MG63 (cell line): ENCODE data around the gene DNAJC16. TPM values are rescaled to one million over a fixed set of nuclear protein-coding genes. Genes with fewer than 3 reads are reported as not detected.

ENCODE experiments used
- DNase-seq: peaks from one replicate; pipeline ENCODE4 v3.0.0-alpha.2; 2020
- H3K27me3 ChIP-seq: fragments of 250-450 bp; sonication (Bioruptor Pico); 2 replicates; pipeline ENCODE4 v1.5.1; 2020; ENCODE audit warnings: mild to moderate bottlenecking, moderate library complexity
- H3K36me3 ChIP-seq: fragments of 250-450 bp; sonication (Bioruptor Pico); 2 replicates; pipeline ENCODE4 v1.5.1; 2020; ENCODE audit warnings: mild to moderate bottlenecking, moderate library complexity
- H3K4me3 ChIP-seq: fragments of 250-450 bp; sonication (Bioruptor Pico); 2 replicates; pipeline ENCODE4 v1.5.1; 2020; ENCODE audit warnings: mild to moderate bottlenecking, moderate library complexity
- H3K9me3 ChIP-seq: fragments of 250-450 bp; sonication (Bioruptor Pico); 2 replicates; pipeline ENCODE4 v1.5.1; 2020; ENCODE audit warnings: mild to moderate bottlenecking, moderate library complexity
- total RNA-seq: library from RNA; depleted of rRNA; stranded (reverse); fragments of >200 nt; shearing (Covaris generic); gene quantifications from 2 replicates; pipeline ENCODE4 v1.2.3, GENCODE V29; 2014; ENCODE audit warnings: low replicate concordance

The DNAJC16 gene
- total RNA-seq, 1 experiment from 2014 or later: 3.6 TPM

DNA sequence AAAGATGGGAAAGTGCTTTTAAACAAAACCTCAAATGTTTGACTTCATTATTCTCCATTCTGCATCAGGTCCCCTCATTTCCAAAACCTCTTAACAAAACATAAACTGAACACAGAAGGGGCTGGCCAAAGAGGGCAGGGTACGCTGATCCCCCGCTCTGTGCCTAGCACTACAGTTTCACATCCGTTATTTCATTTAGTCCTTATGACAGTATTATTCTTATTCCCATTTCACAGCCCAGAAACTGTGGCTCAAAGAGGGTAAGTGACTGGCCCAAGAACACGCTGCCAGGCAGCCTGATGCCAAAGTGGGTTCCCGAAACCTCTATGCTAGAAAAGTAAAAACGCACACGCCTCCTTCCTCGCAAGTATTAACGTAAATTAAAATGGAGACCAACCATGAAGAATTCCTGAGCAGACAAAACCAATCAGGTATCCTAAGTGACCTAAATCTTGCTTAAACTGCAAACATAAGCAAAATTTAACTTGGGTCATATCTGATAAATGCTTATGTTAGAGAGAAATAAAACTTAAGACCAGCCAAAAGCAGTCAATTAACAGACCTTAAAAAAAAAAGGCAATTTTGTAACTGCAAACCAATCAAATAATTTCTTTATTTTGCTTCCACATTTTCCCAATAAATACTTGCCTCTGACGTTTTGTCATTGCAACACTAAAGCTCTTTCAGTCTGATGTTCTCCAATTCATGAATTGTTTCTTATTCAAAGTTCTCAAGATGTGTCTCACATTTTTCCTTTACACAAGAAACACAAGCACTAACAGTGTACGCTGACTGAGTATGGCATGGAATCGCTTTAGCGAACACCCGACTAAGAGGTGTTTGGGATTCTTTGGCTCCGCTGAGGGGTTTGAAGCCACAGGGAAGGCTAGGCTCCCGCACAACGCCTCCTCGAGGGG, 3.3 kb upstream of the DNAJC16 start:
- Histone ChIP-seq H3K9me3 (no peaks in the 10 kb centered on the region), H3K4me3 (peak overlapping the region; percentile 53), H3K36me3 (no peaks in the 10 kb centered on the region), H3K27me3 (no peaks in the 10 kb centered on the region)
- DNase-seq: no peak

DNA sequence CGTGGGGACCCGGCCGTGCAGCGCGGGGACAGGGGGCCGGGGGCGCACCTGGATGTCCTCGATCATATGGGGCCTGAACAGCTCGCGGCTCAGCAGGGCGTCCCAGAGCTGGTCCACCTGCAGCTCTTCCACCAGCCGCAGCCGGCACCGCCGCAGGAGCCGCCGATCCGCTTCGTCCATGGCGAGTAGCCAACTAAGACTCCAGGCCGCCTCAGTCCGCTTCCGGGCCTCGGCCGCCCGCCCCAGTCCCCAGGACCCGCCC, 2.7 kb upstream of the DNAJC16 start, which contains the start of gene CASP9:
Gene CASP9, minus strand, starts transcription at position 195 of the 262 bp plus-strand sequence. Its CDS starts 15 bp downstream, at position 180.
- H3K4me3 ChIP-seq: peak within 1 kb of the TSS; percentile 87
- H3K36me3 ChIP-seq: peaks cover 2% of the 10 kb centered on the region
- H3K9me3 ChIP-seq: no peaks in the 10 kb centered on the region
- DNase-seq: no peak
- H3K27me3 ChIP-seq: no peaks in the 10 kb centered on the region

DNA sequence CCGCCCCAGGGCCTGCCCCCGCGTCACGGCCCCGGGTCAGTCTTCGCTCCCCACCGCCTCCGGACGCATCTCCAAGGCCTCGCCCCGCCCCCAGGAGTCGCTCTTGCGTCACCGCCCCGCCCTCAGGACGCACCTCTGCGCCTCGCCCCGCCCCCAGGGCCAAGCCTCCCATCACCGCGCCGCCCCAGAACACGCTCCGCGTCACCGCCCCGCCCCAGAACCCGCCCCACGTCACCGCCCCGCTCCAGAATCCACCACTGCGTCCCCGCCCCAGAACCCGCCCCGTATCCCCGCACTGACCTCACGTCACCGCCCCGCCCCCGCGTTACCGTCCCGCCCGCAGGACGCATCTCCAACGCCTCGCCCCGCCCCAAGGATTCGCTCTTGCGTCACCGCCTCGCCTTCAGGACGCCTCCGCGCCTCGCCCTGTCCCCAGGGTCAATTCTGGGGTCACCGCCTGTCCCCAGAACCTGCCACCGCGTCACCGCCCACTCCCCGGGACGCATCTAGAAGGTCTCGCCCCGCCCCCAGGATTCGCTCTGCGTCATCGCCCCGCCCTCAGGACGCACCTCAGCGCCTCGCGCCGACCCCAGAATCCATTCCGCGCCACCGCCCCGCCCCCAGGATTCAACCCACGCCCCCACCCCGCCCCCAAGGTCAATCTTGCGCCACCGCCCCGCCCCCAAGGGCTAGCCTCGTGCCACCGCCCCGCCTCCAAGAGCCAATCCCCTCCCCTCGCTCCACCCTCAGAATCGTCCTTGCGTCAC, 2.2 kb upstream of the DNAJC16 start:
- peaks cover 2% of the 10 kb centered on the region for H3K36me3 ChIP-seq
- peak; percentile 97 for DNase-seq
- no peaks in the 10 kb centered on the region for H3K27me3 ChIP-seq
- peak overlapping the region; percentile 74 for H3K4me3 ChIP-seq
- H3K9me3 ChIP-seq: no peaks in the 10 kb centered on the region

DNA sequence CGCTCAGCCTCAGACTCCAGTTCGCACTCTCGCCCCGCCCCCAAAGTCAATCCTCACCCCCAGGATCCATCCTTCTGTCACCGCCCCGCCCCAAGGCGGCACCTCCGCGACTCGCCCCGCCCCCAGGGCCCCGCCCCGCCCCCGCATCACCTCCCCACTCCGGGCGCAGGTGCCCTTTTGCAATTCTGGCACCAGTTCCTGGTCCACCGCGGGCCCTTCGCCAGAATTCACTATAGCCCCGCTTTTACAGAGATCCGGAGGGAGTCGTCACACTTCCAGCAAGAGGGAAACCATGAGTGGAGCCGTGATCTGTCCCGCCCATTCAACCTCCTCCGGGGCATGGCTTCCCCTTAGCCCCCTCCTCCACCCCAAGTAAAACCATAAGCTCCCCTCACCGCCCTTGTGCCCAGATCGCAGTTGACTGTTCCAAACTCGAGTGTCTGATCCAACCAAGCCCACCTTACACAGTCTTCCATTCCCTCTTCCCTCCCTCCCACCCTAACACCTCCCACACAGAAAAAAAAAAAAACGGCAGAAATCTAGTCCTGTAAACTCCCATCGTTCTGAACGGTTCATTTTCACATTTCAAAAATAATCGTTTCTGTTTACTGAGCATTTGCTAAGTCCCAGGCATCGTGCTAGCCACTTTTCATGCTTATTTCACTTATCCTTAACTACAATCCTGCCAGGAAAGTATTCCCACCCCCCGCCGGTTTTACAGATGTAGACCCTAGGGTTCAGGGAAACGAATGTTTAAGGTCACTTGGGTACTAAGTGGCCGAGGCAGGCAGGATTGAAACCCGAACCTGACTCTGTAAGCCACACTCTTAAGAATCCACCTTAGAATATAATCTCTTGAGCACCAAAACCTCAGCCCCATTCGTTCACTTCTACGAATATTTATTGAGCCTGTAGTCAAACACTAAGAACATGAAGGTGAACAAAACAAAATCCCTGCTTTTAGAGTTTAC, 1.3 kb upstream of the DNAJC16 start:
- Histone ChIP-seq H3K9me3 (no peaks in the 10 kb centered on the region), H3K36me3 (peaks cover 2% of the 10 kb centered on the region), H3K4me3 (peak overlapping the region; percentile 87), H3K27me3 (no peaks in the 10 kb centered on the region)
- DNase-seq: peak; percentile 96

DNA sequence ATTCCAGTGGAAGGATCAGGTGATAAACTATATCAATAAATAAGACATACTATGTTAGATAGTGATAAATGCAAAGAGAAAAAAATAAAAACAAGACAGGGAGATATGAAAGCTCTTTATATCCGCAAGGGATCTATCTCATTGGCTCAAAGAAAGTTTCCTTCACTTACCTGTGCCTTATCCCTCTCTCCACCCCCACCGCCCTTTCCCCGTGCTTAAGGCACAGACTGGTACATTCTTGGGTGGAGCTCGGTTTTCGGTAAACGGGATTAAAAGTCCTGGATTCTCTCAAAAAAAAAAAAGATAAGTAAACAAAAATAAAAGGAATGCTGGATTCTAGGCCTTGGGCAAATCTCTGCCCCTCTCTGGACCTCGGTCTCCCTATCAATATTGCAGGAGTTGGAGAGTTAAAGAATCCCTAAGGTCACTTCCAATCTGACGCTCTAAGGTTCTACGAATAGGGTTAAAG, 593 bp upstream of the DNAJC16 start:
- no peaks in the 10 kb centered on the region for H3K9me3 ChIP-seq
- peak overlapping the region; percentile 87 for H3K4me3 ChIP-seq
- peaks cover 2% of the 10 kb centered on the region for H3K36me3 ChIP-seq
- DNase-seq: no peak
- no peaks in the 10 kb centered on the region for H3K27me3 ChIP-seq

DNA sequence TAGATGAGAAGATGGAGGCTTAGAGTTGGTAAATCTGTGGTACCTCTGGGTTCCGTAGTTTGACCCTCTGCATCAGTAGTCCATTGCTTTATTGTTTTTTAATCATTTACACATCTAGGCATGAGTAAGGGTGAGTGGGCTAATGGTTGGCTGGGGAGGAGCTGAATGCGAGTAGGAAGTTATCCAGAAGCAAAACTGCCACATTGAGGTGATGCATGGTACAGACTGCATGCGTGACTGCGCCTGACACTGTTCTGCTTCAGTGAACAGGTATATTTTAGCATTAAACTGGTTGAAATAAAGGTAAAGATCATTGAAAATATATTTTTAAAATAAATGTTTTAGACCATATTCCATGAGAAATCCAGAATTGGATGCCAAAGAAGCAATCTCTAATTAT, 4.4 kb downstream of the DNAJC16 start:
- peaks cover 13% of the 10 kb centered on the region for H3K36me3 ChIP-seq
- no peaks in the 10 kb centered on the region for H3K27me3 ChIP-seq
- H3K9me3 ChIP-seq: no peaks in the 10 kb centered on the region
- no peak for DNase-seq
- no peak overlapping the region for H3K4me3 ChIP-seq

DNA sequence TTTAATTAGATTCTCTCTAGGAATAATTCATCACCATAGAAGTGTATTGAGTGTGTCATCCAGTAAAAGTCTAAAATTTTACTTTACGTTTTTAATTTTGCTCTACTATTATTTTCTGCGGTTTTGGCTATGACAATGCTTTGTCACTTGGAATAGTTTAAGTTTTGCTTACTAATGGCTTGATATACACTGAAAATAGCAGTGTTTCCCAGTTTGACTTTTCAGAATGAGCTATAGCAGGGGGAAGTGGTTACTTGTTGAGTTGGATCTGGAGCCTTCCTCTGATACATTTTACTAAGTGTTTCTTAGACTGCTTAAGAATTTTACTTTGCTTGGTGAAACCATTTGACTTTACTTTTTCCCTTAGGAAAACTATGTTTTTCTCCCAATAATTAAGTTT, 5.0 kb downstream of the DNAJC16 start:
- no peak for DNase-seq
- Histone ChIP-seq H3K4me3 (no peak overlapping the region), H3K9me3 (no peaks in the 10 kb centered on the region), H3K36me3 (peaks cover 19% of the 10 kb centered on the region), H3K27me3 (no peaks in the 10 kb centered on the region)

DNA sequence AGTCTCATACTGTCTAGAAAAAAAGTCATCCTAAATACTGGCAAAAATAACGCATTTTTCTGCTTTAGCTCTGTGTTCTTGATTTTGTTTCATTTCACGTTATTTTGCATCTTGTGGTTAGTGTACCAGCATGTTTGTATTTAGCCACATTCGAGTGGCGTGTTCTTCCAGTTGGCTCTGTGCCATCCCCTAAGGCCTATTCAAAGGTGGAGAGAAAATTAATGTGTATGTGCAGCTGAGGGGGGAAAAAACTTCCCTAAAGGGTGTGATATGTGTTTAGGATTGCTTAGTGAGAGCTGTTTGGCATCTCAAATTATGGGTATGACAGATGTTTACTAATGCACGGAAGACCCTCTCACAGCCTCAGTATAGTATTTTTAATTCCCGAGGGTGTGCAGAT, 12.1 kb downstream of the DNAJC16 start:
- Histone ChIP-seq H3K36me3 (peaks cover 52% of the 10 kb centered on the region), H3K27me3 (no peaks in the 10 kb centered on the region), H3K4me3 (no peak overlapping the region), H3K9me3 (no peaks in the 10 kb centered on the region)
- DNase-seq: no peak

DNA sequence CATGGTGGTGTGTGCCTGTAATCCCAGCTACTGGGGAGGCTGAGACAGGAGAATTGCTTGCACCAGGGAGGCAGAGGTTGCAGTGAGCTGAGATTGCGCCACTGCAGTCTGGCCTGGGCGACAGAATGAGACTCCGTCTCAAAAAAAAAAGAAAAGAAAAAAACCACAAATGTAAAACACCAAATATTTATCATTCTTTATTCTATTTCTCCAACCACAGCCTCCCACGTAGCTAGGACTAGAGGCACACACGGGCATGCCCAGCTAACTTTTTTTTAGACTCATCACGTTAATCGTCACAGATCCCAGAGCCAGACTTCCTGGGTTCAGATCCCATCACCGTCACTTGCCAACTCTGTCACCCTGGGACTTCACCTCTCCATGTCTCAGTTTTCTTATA, 13.5 kb downstream of the DNAJC16 start:
- no peak overlapping the region for H3K4me3 ChIP-seq
- DNase-seq: no peak
- H3K9me3 ChIP-seq: no peaks in the 10 kb centered on the region
- H3K27me3 ChIP-seq: no peaks in the 10 kb centered on the region
- peaks cover 61% of the 10 kb centered on the region for H3K36me3 ChIP-seq

DNA sequence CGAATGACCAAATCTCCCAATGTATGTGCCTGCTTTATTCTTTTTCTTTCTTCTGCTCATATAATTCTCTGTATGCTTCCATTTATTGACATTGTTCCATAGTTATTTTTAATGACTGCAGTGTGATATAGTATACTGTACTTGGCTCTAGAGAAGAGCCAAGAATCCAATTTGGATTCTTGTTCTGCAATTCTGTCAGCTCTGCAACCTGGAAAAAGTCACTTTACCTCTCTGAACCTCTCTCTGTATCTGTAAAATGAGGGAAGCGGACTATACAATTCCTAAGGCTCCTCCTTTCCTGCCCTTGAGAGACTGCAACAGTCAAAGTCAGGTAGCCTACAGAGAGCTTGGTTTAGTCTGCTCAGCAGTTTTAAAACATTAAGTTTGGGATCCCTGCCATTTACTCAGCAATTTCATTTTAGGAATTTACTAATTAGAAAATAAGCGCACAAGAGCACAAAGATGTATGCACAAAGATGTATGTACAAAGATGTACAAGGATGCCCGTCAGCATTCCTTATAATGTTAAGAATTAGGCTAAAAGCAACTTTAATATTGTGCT, 14.7 kb downstream of the DNAJC16 start:
- Histone ChIP-seq H3K27me3 (no peaks in the 10 kb centered on the region), H3K36me3 (peaks cover 64% of the 10 kb centered on the region), H3K9me3 (no peaks in the 10 kb centered on the region), H3K4me3 (no peak overlapping the region)
- no peak for DNase-seq

DNA sequence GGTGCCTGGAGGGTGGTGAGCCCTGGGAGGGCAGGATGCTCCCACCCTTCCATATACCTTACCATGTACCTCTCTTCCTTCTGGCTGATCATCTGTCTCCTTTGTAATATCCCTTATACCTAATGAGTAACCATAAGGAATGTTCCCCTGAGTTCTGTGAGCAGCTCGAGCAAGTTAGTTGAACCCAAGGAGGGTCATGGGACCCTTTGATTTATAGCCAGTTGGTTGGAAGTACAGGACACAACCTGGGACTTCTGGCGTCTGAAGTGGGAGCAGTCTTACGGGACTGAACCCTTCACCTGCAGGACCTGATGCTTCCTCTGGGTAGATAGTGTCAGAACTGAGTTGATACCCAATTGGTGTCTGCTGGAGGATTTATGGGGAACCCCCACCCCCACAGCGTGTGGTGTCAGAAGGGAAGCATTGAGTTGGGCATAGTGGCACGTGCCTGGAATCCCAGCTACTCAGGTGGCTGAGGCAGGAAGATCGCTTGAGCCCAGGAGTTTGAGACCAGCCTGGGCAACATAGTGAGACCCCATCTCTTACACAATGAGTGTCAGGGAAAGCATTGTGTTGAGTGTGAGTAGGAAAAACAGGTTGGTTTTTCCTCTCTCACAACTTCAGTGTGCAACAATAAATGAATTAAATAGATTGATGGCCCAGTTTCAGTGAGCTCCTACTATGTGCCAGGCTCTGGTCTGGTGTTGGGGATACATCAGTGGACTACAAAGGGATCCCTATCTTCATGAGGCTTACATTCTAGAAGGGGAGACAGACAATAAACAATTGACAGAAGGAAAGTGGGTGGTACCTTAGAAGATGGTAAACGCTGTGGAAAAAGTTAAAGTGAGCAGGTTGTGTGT, 16.0 kb downstream of the DNAJC16 start:
- Histone ChIP-seq H3K27me3 (no peaks in the 10 kb centered on the region), H3K4me3 (no peak overlapping the region), H3K9me3 (no peaks in the 10 kb centered on the region), H3K36me3 (peaks cover 55% of the 10 kb centered on the region)
- DNase-seq: no peak

DNA sequence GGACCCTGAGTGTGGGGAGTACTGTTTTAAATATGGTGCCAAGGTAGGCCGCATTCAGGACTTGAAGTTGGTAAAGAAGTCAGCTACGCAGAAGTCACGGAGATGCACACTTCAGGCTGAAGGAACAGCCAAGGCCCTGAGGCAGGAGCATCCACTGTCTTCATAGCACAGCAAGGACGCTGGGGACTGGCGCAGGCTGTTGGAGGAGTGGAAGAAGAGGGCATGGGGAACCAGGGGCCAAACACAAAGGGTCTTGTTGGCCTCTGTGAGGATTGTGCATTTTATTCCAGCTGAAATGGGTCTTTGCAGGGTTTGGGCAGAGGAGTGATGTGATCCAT, 16.6 kb downstream of the DNAJC16 start:
- peaks cover 59% of the 10 kb centered on the region for H3K36me3 ChIP-seq
- no peak overlapping the region for H3K4me3 ChIP-seq
- H3K9me3 ChIP-seq: no peaks in the 10 kb centered on the region
- DNase-seq: no peak
- H3K27me3 ChIP-seq: no peaks in the 10 kb centered on the region

DNA sequence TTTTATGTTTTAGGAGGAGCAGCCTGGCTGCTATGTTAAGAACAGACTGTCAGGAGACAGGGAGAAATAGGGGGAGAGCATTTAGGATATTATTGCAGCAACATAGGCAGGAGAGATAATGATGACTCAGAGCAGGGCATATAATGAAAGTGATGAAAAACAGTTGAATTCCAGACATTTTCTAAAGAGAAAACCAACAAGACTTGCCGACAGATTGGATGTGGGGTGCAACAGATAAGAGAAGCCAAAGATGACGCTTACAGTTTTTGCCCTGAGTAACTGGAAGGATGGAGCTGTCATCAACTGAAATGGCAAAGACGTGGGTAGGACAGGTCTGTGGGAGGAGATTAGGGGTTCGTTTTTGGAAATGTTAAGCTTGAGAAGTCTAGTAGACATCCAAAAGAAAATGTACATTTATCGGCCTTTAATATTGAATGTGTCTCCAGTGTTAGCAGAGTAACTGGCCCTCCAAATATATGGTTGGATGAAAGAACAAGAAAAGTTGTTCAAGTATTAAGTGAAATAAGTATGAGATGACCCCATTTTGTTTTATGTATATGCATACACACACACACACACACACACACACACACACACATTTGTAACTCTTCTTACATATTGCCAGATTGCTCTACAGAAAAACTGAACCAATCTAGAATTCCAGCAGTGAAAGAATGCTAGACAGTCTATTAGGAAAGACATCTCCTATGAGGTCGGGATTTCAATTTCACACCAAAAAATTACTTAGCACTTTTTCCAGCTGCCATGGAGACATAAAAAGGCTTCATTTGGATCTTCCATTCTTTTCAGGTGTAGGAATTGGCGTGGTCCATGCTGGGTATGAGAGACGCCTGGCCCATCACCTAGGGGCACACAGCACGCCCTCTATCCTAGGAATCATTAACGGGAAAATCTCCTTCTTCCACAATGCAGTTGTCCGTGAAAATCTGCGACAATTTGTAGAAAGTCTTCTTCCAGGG, 17.2 kb downstream of the DNAJC16 start:
- H3K9me3 ChIP-seq: no peaks in the 10 kb centered on the region
- no peak for DNase-seq

DNA sequence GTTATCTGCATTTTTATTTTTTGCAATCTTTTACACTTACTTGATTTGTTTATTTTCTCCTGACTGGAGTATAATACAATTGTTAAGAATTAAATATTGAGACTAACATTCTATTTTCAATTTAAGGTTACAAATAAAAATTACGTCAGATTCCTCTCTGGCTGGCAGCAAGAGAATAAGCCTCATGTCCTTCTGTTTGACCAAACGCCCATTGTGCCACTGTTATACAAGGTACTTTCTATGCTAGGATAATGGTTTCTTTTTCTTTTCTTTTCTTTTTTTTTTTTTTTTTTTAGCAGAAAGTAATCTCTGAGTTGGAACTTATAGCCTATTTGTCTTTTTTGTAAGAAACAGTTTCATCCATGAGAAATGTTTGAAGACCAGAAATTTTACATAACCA, 20.0 kb downstream of the DNAJC16 start:
- Histone ChIP-seq H3K27me3 (no peaks in the 10 kb centered on the region), H3K4me3 (no peak overlapping the region), H3K9me3 (no peaks in the 10 kb centered on the region), H3K36me3 (peaks cover 56% of the 10 kb centered on the region)
- no peak for DNase-seq

More for the DNA sequence above, 17.2 kb downstream of the DNAJC16 start:
- Histone ChIP-seq H3K4me3 (no peak overlapping the region), H3K27me3 (no peaks in the 10 kb centered on the region), H3K36me3 (peaks cover 61% of the 10 kb centered on the region)

DNA sequence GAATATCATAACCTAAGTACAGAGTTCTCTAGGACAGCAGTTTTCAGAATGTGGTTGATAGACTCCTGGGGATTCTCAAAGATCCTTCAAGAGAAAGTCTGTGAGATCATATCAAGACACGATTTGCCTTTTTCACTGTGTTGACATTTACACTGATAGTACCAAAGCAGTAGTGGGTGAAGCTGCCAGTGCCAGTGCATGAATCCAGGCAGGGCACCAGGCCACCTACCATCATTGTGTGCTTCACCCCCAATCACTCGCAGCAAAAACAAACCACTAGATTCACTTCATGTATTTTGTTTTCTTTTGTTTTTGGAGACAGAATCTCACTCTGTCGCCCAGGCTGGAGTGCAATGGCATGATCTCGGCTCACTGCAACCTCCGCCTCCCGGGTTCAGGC, 23.9 kb downstream of the DNAJC16 start:
- no peaks in the 10 kb centered on the region for H3K27me3 ChIP-seq
- H3K4me3 ChIP-seq: no peak overlapping the region
- no peak for DNase-seq

More for the DNA sequence above, 23.9 kb downstream of the DNAJC16 start:
- H3K9me3 ChIP-seq: no peaks in the 10 kb centered on the region
- peaks cover 34% of the 10 kb centered on the region for H3K36me3 ChIP-seq
